NB4 (cell line): ENCODE measurements around the gene CLEC4M.

Experiments used
- DNase-seq: peaks from one replicate; pipeline ENCODE4 v3.0.0; 2010; ENCODE audit warnings: low read depth
- H3K4me3 ChIP-seq: one replicate; pipeline ENCODE4 v1.5.1; 2011; ENCODE audit warnings: mild to moderate bottlenecking, low read depth, low read length, moderate library complexity
- MYC ChIP-seq: IDR thresholded peaks from 2 replicates; pipeline ENCODE4 v1.6.1; 2011; ENCODE audit warnings: low read depth, low read length
- POLR2A ChIP-seq: IDR thresholded peaks from 2 replicates; pipeline ENCODE4 v1.6.1; 2011; ENCODE audit warnings: mild to moderate bottlenecking; ENCODE audit not compliant: insufficient read length; ENCODE audit errors: extremely low read depth
- TF ChIP-seq, protein P1 (sequence below): IDR thresholded peaks from one replicate; pipeline ENCODE4 v1.5.1; 2012; ENCODE audit warnings: low read depth, low read length
- TF ChIP-seq, protein P2 (sequence below): IDR thresholded peaks from 2 replicates; pipeline ENCODE4 v1.6.1; 2011; ENCODE audit warnings: low read depth, low read length

Gene CLEC4M

DNA sequence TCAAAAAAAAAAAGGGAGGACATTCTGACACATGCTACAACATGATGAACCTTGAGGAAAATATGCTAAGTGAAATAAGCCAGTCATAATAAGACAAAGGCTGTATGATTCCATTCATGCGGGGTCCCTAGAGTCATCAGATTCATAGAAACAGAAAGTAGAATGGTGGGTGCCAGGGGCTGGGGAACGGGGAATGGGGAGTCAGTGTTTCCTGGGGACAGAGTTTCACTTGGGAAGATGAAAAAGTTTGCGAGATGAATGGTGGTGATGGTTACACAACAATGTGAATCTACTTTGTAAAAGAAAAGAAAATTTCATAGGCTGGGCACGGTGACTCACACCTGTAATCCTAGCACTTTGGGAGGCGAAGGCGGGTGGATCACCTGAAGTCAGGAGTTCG is 25.0 kb upstream of the CLEC4M start:
- TF ChIP-seq, protein P1, sequence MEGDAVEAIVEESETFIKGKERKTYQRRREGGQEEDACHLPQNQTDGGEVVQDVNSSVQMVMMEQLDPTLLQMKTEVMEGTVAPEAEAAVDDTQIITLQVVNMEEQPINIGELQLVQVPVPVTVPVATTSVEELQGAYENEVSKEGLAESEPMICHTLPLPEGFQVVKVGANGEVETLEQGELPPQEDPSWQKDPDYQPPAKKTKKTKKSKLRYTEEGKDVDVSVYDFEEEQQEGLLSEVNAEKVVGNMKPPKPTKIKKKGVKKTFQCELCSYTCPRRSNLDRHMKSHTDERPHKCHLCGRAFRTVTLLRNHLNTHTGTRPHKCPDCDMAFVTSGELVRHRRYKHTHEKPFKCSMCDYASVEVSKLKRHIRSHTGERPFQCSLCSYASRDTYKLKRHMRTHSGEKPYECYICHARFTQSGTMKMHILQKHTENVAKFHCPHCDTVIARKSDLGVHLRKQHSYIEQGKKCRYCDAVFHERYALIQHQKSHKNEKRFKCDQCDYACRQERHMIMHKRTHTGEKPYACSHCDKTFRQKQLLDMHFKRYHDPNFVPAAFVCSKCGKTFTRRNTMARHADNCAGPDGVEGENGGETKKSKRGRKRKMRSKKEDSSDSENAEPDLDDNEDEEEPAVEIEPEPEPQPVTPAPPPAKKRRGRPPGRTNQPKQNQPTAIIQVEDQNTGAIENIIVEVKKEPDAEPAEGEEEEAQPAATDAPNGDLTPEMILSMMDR: no peak
- TF ChIP-seq POLR2A (no peak), MYC (no peak)
- TF ChIP-seq, protein P2, sequence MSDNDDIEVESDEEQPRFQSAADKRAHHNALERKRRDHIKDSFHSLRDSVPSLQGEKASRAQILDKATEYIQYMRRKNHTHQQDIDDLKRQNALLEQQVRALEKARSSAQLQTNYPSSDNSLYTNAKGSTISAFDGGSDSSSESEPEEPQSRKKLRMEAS: no peak
- H3K4me3 ChIP-seq: no peak overlapping the region
- no peak for DNase-seq

DNA sequence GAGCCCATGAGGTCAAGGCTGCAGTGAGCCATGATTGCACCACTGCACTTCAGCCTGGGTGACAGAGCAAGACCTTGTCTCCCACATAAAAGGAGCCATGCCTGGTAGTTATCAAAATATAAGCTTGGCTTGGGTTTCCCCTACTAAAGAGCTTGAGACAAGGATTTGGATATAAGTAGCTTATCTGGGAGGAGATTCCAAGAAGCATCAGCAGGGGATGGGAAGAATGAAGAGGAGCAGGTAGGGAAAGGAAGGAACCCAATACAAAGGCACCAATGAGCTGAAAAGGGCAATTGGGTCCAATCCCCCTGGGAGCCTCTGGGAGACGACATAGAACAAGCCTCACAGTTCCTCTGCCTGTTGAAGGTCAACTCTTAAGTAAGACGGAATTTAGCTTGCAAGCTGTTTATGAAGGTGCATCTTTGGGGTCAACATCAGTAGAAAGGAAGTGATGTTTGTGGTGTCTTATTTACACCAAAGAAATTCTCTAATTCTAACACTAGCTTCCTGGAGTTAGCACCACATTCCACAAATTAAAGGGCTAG is 23.8 kb upstream of the CLEC4M start:
- no peak for DNase-seq
- H3K4me3 ChIP-seq: no peak overlapping the region
- TF ChIP-seq, protein P2: no peak
- TF ChIP-seq MYC (no peak), POLR2A (no peak)
- TF ChIP-seq, protein P1: no peak

DNA sequence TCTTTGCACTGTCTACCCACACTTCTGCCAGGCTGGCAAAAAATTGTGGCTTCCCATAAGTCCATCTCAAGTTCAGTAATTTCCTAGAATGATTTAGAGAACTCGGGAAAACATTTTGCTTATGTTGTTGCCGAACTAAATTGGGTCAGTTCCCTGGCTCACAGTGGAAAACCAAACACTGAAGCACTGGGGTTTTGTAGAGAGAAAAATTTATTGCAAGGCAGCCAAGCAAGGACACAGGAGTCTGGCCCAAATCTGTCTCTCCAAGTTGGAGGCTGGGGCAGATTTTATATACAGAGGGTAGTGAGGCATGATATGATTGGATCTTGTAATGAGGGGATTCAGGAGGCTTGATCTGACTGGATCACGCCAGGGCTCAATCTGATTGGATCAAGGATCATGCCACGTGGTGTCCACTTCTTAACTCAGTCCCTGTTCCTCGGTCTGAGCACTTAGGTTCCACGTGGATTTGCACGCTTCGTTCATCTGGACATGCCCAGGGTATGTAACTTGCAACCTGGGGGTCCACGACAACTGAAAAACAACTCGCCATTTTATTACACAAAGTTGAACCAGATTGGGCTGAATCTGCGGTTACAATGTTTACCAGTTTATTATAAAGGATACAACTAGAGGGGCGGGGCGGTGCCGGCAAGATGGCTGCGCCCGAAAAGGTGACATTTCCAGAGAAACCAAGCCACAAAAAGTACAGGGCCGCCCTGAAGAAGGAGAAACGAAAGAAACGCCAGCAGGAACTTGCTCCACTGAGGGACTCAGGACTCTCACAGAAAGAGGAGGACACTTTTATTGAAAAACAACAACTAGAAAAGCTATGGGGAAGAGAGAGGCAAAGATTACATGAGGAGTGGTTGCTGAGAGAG is 23.0 kb upstream of the CLEC4M start:
- H3K4me3 ChIP-seq: no peak overlapping the region
- no peak for DNase-seq
- no peak for TF ChIP-seq POLR2A
- TF ChIP-seq MYC: no peak
- TF ChIP-seq, protein P1: no peak
- TF ChIP-seq, protein P2: no peak

DNA sequence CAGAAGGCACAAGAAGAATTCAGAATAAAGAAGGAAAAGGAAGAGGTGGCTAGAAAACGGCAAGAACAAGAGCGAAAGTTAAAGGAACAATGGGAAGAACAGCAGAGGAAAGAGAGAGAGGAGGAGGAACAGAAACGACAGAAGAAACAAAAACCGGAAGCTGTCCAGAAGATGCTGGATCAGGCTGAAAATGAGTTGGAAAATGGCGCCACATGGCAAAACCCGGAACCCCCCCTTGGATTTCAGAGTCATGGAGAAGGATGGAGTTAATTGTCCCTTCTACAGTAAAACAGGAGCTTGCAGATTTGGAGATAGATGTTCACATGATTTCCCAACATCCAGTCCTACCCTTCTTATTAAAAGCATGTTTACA is 22.4 kb upstream of the CLEC4M start:
- DNase-seq: no peak
- no peak overlapping the region for H3K4me3 ChIP-seq
- TF ChIP-seq, protein P2: no peak
- TF ChIP-seq, protein P1: no peak
- no peak for TF ChIP-seq MYC

DNA sequence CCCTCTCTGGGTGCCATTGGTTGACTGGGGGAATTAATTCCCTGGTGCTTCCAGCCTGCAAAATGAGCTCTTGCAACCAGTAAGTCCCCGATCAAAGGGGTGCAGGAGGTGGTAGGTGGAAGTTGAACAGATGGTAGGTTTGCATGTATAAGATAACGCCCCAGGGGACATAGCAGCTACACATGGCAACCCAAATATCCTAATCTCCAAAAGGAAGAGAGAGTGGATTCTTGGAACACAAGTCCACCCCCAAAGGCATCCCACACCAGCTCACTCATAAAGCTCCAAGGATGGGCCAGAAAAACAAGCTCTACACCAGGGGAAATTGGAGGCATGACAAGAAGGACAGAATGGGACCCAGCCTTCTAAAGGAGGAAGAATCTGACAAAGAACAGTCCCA is 20.5 kb upstream of the CLEC4M start:
- H3K4me3 ChIP-seq: no peak overlapping the region
- no peak for TF ChIP-seq MYC
- TF ChIP-seq POLR2A: no peak
- TF ChIP-seq, protein P1: no peak
- no peak for DNase-seq
